Measurements from ENCODE around the gene C11orf54.

C11orf54 gene

GRCh38 chr11:93741094-93741881 is at the start of gene C11orf54, which contains the start of gene TAF1D:
Gene C11orf54 (plus strand): TSS chr11:93741672. CDS start chr11:93747394, 5,722 bp downstream.
Gene TAF1D (minus strand): TSS chr11:93741495. CDS start chr11:93739304, 2,191 bp downstream.
- DNase-seq: peak; percentile 96

GRCh38 chr11:93694109-93694508 is 47.4 kb upstream of the C11orf54 start:
- no peak for DNase-seq

- no peak for DNase-seq
These were observed 46.9 kb upstream of the C11orf54 start for GRCh38 chr11:93694557-93694956.

GRCh38 chr11:93697611-93698010 is 43.9 kb upstream of the C11orf54 start:
- DNase-seq: no peak

GRCh38 chr11:93700830-93701229 is 40.6 kb upstream of the C11orf54 start:
- DNase-seq: no peak

- peak; percentile 16 for DNase-seq
These were observed 37.2 kb upstream of the C11orf54 start for GRCh38 chr11:93704237-93704636.

- no peak for DNase-seq
These were observed 31.2 kb upstream of the C11orf54 start for GRCh38 chr11:93710239-93710638.

- no peak for DNase-seq
These were observed 28.8 kb upstream of the C11orf54 start for GRCh38 chr11:93712678-93713077.

- no peak for DNase-seq
These were observed 25.6 kb upstream of the C11orf54 start for GRCh38 chr11:93715797-93716396.

- no peak for DNase-seq
These were observed 24.0 kb upstream of the C11orf54 start for GRCh38 chr11:93717501-93717900.

GRCh38 chr11:93718057-93718563 is 23.4 kb upstream of the C11orf54 start:
- no peak for DNase-seq

- no peak for DNase-seq
These were observed 22.2 kb upstream of the C11orf54 start for GRCh38 chr11:93719310-93719709.

- no peak for DNase-seq
These were observed 20.9 kb upstream of the C11orf54 start for GRCh38 chr11:93720522-93720921.

GRCh38 chr11:93724089-93724488 is 17.4 kb upstream of the C11orf54 start:
- DNase-seq: no peak

- peak; percentile 28 for DNase-seq
These were observed 13.3 kb upstream of the C11orf54 start for GRCh38 chr11:93727985-93728791.

GRCh38 chr11:93728792-93729128 is 12.7 kb upstream of the C11orf54 start:
- DNase-seq: no peak

- peak; percentile 19 for DNase-seq
These were observed 12.3 kb upstream of the C11orf54 start for GRCh38 chr11:93729129-93729616.

- no peak for DNase-seq
These were observed 11.1 kb upstream of the C11orf54 start for GRCh38 chr11:93730108-93731107.

GRCh38 chr11:93732237-93732892 is 9.1 kb upstream of the C11orf54 start:
- no peak for DNase-seq

- no peak for DNase-seq
These were observed 8.0 kb upstream of the C11orf54 start for GRCh38 chr11:93733474-93733873.
